GM12864 (cell line): ENCODE measurements around the gene SPARC.

Experiments
- DNase-seq: peaks from one replicate; pipeline ENCODE4 v3.0.0-alpha.2; 2011; ENCODE audit warnings: low read depth
- H3K4me3 ChIP-seq: 2 replicates; pipeline ENCODE4 v1.5.1; 2011; ENCODE audit warnings: mild to moderate bottlenecking, low read depth, low read length, control low read depth
- CTCF ChIP-seq: IDR thresholded peaks from 2 replicates; pipeline ENCODE4 v1.5.1; 2011; ENCODE audit warnings: low read depth, mild to moderate bottlenecking, moderate library complexity, low read length, control low read depth, inconsistent platforms; ENCODE audit errors: missing control alignments

Gene SPARC

GRCh38 chr5:151718153-151718552, 31.4 kb upstream of the SPARC start:
- no peak overlapping the region for H3K4me3 ChIP-seq
- DNase-seq: no peak
- no peak for TF ChIP-seq CTCF

GRCh38 chr5:151717416-151717815, 30.7 kb upstream of the SPARC start:
- DNase-seq: no peak
- no peak for TF ChIP-seq CTCF

GRCh38 chr5:151709109-151709735, 22.5 kb upstream of the SPARC start:
- DNase-seq: no peak
- no peak for TF ChIP-seq CTCF

More at GRCh38 chr5:151717416-151717815, 30.7 kb upstream of the SPARC start:
- no peak overlapping the region for H3K4me3 ChIP-seq

GRCh38 chr5:151708126-151708525, 21.4 kb upstream of the SPARC start:
- no peak for DNase-seq
- H3K4me3 ChIP-seq: no peak overlapping the region
- no peak for TF ChIP-seq CTCF

More at GRCh38 chr5:151709109-151709735, 22.5 kb upstream of the SPARC start:
- no peak overlapping the region for H3K4me3 ChIP-seq

GRCh38 chr5:151707567-151707966, 20.9 kb upstream of the SPARC start:
- no peak overlapping the region for H3K4me3 ChIP-seq
- no peak for DNase-seq
- no peak for TF ChIP-seq CTCF

- H3K4me3 ChIP-seq: no peak overlapping the region
- no peak for TF ChIP-seq CTCF
- no peak for DNase-seq
These were observed 20.2 kb upstream of the SPARC start for GRCh38 chr5:151706906-151707305.

GRCh38 chr5:151703780-151704179, 17.1 kb upstream of the SPARC start:
- DNase-seq: no peak
- no peak for TF ChIP-seq CTCF
- no peak overlapping the region for H3K4me3 ChIP-seq
